Endothelial cell of umbilical vein (primary cell): ENCODE results near the gene IRAK1BP1.

Experiments
- JUN ChIP-seq: IDR thresholded peaks from 2 replicates; pipeline ENCODE4 v1.6.1; 2011; ENCODE audit warnings: borderline replicate concordance, low read depth; ENCODE audit not compliant: insufficient read length, insufficient read depth
- POLR2AphosphoS5 ChIP-seq: IDR thresholded peaks from 2 replicates; pipeline ENCODE4 v1.6.1; 2012; ENCODE audit warnings: low read depth, mild to moderate bottlenecking, control low read depth, low read length, moderate library complexity; ENCODE audit not compliant: insufficient read depth

- TF ChIP-seq JUN: no peak
- no peak for TF ChIP-seq POLR2AphosphoS5
These were observed 2.4 kb upstream of the IRAK1BP1 start for GRCh38 chr6:78864957-78865356.
